HCT116 (cell line): Measurements from ENCODE around the gene BSN. TPM values are rescaled to one million over a fixed set of nuclear protein-coding genes. Genes with fewer than 3 reads are reported as not detected.

Source experiments
- ATAC-seq: fragments of 200-7000 bp; cut with Tn5 transposase; 2 replicates; pipeline ENCODE4 v1.9.1; 2020; ENCODE audit warnings: mild to moderate bottlenecking, moderate library complexity
- BruUV-seq: library from RNA; stranded (reverse); fragments of 400-500 nt; replicated peaks from 2 replicates; lab custom pipeline; 2021; lab: Mats Ljungman, UMichigan
- CTCF ChIA-PET: fragments of 300-600 bp; sonication (Branson Sonifier 250); formaldehyde crosslinking; loops from one replicate; lab custom pipeline; 2021; ENCODE audit warnings: antibody characterized with exemption; lab: Charles Lee
- POLR2A ChIA-PET: fragments of 300-600, 350-600 bp; sonication (Branson Sonifier 250); formaldehyde crosslinking; loops from one replicate; lab custom pipeline; 2021; ENCODE audit warnings: antibody characterized with exemption; lab: Charles Lee
- RAD21 ChIA-PET, 2 experiments: fragments of 300-600 bp; sonication (Branson Sonifier 250); formaldehyde crosslinking; loops; one replicate each; lab custom pipeline; 2023; ENCODE audit warnings: low total read pairs in 2 of 2; ENCODE audit not compliant: uncharacterized antibody in 2 of 2, unreplicated experiment in 2 of 2, low non-redundant PET in 1 of 2; lab: Charles Lee
- DNase-seq: peaks from one replicate; pipeline ENCODE4 v3.0.0-alpha.2; 2010; ENCODE audit warnings: low read depth, low spot score
- H2AFZ ChIP-seq: fragments of 200-600 bp; shearing (Covaris generic), sonication (generic); 2 replicates; pipeline ENCODE4 v1.6.1; 2017; ENCODE audit warnings: low read depth, mixed run types, mixed read lengths, antibody characterized with exemption, low read length; ENCODE audit not compliant: poor library complexity, severe bottlenecking
- H3K27ac ChIP-seq: 2 replicates; pipeline ENCODE4 v1.5.1; 2012; ENCODE audit warnings: low read depth, low read length
- H3K27me3 ChIP-seq: fragments of 200-600 bp; sonication (generic); 2 replicates; pipeline ENCODE4 v1.6.1; 2016; ENCODE audit warnings: mixed run types, low read length, mixed read lengths; ENCODE audit not compliant: insufficient read depth
- H3K36me3 ChIP-seq, 2 experiments: fragments of 200-500 bp in 1 of 2; fragments of 200-600 bp in 1 of 2; sonication (Bioruptor generic) in 1 of 2; sonication (generic) in 1 of 2; 2 replicates each; pipeline versions ENCODE4 v1.5.1 to v1.6.1; 2014 to 2016; ENCODE audit warnings: low read length in 2 of 2, inconsistent platforms in 1 of 2, mixed read lengths in 1 of 2, mixed run types in 1 of 2; ENCODE audit not compliant: insufficient read depth in 2 of 2, control insufficient read depth in 1 of 2
- H3K4me1 ChIP-seq, 2 experiments: fragments of 200-600 bp in 1 of 2; sonication (generic) in 1 of 2; 2 replicates each; pipeline versions ENCODE4 v1.5.1 to v1.6.1; 2012 to 2017; ENCODE audit warnings: low read length in 2 of 2, inconsistent platforms in 1 of 2, mild to moderate bottlenecking in 1 of 2, mixed read lengths in 1 of 2, mixed run types in 1 of 2, moderate library complexity in 1 of 2; ENCODE audit not compliant: insufficient read depth in 2 of 2, control insufficient read depth in 1 of 2
- H3K4me2 ChIP-seq: fragments of 200-600 bp; sonication (generic); 2 replicates; pipeline ENCODE4 v1.6.1; 2017; ENCODE audit warnings: mixed run types, low read length, mixed read lengths
- H3K4me3 ChIP-seq, 2 experiments: fragments of 200-600 bp in 1 of 2; sonication (generic) in 1 of 2; replicated peaks in 1 of 2; 2 replicates each; pipeline ENCODE4 v1.5.1; 2011 to 2016; ENCODE audit warnings: low read length in 2 of 2, control low read depth in 1 of 2, low read depth in 1 of 2, mild to moderate bottlenecking in 1 of 2, mixed read lengths in 1 of 2, mixed run types in 1 of 2
- H3K79me2 ChIP-seq: fragments of 200-600 bp; sonication (generic); 2 replicates; pipeline ENCODE4 v1.6.1; 2017; ENCODE audit warnings: mild to moderate bottlenecking, mixed run types, low read length, moderate library complexity, mixed read lengths; ENCODE audit not compliant: insufficient read depth
- H3K9ac ChIP-seq: fragments of 200-600 bp; sonication (generic); 2 replicates; pipeline ENCODE4 v1.6.1; 2016; ENCODE audit warnings: low read length, mixed read lengths
- H3K9me2 ChIP-seq: fragments of 200-600 bp; sonication (generic), shearing (Covaris generic); 2 replicates; pipeline ENCODE4 v1.6.1; 2017; ENCODE audit warnings: mixed run types, mild to moderate bottlenecking, moderate library complexity; ENCODE audit not compliant: insufficient read depth
- H3K9me3 ChIP-seq, 2 experiments: fragments of 200-500 bp in 1 of 2; fragments of 200-600 bp in 1 of 2; sonication (Bioruptor generic) in 1 of 2; sonication (generic) in 1 of 2; 2 replicates each; pipeline ENCODE4 v1.6.1; 2014 to 2017; ENCODE audit warnings: low read length in 2 of 2, mixed read lengths in 2 of 2, inconsistent platforms in 1 of 2, low read depth in 1 of 2, mild to moderate bottlenecking in 1 of 2, mixed run types in 1 of 2, moderate library complexity in 1 of 2; ENCODE audit not compliant: control insufficient read depth in 1 of 2, insufficient read depth in 1 of 2
- H4K20me1 ChIP-seq: fragments of 200-600 bp; sonication (generic), shearing (Covaris generic); 2 replicates; pipeline ENCODE4 v1.6.1; 2017; ENCODE audit warnings: mixed run types, mild to moderate bottlenecking, moderate library complexity; ENCODE audit not compliant: insufficient read depth
- CBX3 ChIP-seq: IDR thresholded peaks from 2 replicates; pipeline ENCODE4 v1.6.1; 2012; ENCODE audit warnings: low read depth
- CEBPB ChIP-seq: IDR thresholded peaks from 2 replicates; pipeline ENCODE4 v1.6.1; 2012; ENCODE audit warnings: low read depth
- EZH2 ChIP-seq: fragments of 200-600 bp; sonication (generic); IDR thresholded peaks from 2 replicates; pipeline ENCODE4 v1.6.1; 2017; ENCODE audit warnings: antibody characterized with exemption, mixed run types
- JUND ChIP-seq: IDR thresholded peaks from 2 replicates; pipeline ENCODE4 v1.6.1; 2012
- MAX ChIP-seq: IDR thresholded peaks from 2 replicates; pipeline ENCODE4 v1.6.1; 2012
- POLR2A ChIP-seq: IDR thresholded peaks from 2 replicates; pipeline ENCODE4 v1.7.0; 2011; ENCODE audit warnings: borderline replicate concordance; ENCODE audit not compliant: insufficient read depth, insufficient read length; ENCODE audit errors: extremely low read depth
- SIN3A ChIP-seq: IDR thresholded peaks from 2 replicates; pipeline ENCODE4 v1.6.1; 2012; ENCODE audit warnings: low read depth
- SRF ChIP-seq: IDR thresholded peaks from 2 replicates; pipeline ENCODE4 v1.6.1; 2012; ENCODE audit warnings: low read depth
- TCF7L2 ChIP-seq: IDR thresholded peaks from 2 replicates; pipeline ENCODE4 v1.7.0; 2011; ENCODE audit warnings: borderline replicate concordance, inconsistent platforms; ENCODE audit not compliant: insufficient read depth, insufficient read length; ENCODE audit errors: extremely low read depth
- intact Hi-C: fragments of 100-400 bp; cut with micrococcal nuclease; formaldehyde crosslinking; loops from 2 replicates; pipeline ENCODE4 v1.10.0; 2022
- total RNA-seq: library from RNA; stranded (reverse); gene quantifications from one replicate; pipeline ENCODE4 v1.2.1, GENCODE V29; 2021; ENCODE audit not compliant: unreplicated experiment
- TF ChIP-seq, protein P1 (sequence below), 3 experiments: fragments of 200-600 bp in 1 of 3; sonication (generic) in 1 of 3; IDR thresholded peaks in 2 of 3; conservative IDR thresholded peaks in 1 of 3; 2 replicates each; pipeline ENCODE4 v1.5.1; 2012 to 2017; ENCODE audit warnings: low read depth in 2 of 3, low read length in 2 of 3, antibody characterized with exemption in 1 of 3, borderline replicate concordance in 1 of 3, control low read depth in 1 of 3, mild to moderate bottlenecking in 1 of 3, mixed read lengths in 1 of 3, mixed run types in 1 of 3, moderate library complexity in 1 of 3; ENCODE audit not compliant: insufficient read depth in 1 of 3

BSN gene
- total RNA-seq, 1 experiment from 2014 or later = 1.5 TPM

DNA sequence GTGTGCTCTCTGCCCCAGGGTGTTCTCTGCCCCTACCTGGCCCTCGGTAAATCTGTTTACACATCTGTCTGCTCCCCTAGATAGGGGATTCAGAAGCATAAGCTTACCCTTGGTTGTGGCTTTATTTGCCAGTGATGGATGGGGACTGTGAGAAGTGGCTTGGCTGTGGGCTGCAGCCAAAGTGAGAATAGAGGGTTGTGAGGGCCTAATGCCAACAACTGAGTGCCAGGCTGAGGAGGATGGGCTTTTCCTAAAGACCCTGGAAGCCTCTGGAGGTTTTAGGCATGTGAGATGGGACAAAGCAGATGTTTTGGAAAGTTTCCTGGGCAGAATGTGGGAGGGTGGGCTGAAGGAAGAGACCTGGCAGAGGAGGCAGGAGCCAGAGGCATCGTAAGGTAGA is 104.4 kb downstream of the BSN start:
- H3K27ac ChIP-seq = no peak overlapping the region
- BruUV-seq = no TSS peak
- no peak overlapping the region for H2AFZ ChIP-seq
- no peaks in the 10 kb centered on the region for H3K79me2 ChIP-seq
- intact Hi-C loops = no loop called here
- POLR2A ChIA-PET = no interaction called here
- TF ChIP-seq MAX (no peak), SIN3A (no peak), CBX3 (no peak), JUND (no peak), CEBPB (no peak), TCF7L2 (no peak), SRF (no peak), POLR2A (no peak)
- TF ChIP-seq, protein P1, sequence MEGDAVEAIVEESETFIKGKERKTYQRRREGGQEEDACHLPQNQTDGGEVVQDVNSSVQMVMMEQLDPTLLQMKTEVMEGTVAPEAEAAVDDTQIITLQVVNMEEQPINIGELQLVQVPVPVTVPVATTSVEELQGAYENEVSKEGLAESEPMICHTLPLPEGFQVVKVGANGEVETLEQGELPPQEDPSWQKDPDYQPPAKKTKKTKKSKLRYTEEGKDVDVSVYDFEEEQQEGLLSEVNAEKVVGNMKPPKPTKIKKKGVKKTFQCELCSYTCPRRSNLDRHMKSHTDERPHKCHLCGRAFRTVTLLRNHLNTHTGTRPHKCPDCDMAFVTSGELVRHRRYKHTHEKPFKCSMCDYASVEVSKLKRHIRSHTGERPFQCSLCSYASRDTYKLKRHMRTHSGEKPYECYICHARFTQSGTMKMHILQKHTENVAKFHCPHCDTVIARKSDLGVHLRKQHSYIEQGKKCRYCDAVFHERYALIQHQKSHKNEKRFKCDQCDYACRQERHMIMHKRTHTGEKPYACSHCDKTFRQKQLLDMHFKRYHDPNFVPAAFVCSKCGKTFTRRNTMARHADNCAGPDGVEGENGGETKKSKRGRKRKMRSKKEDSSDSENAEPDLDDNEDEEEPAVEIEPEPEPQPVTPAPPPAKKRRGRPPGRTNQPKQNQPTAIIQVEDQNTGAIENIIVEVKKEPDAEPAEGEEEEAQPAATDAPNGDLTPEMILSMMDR (IDR thresholded peaks at IDR 0.05 in 2 of 3, conservative IDR thresholded peaks at IDR 0.05 in 1 of 3; ENCODE audit: borderline replicate concordance in 1 of 3, insufficient read depth in 1 of 3, low read depth in 2 of 3, low read length in 2 of 3) = no peak
- no peak overlapping the region for H3K4me2 ChIP-seq
- H3K9ac ChIP-seq = no peak overlapping the region
- CTCF ChIA-PET = no interaction called here
- no peak overlapping the region for H3K4me3 ChIP-seq
- RAD21 ChIA-PET = no interaction called here
- peaks cover 0 to 6% of the 10 kb centered on the region in 2 experiments; a peak in 1 of 4 replicates for H3K4me1 ChIP-seq
- H3K9me2 ChIP-seq = no peaks in the 10 kb centered on the region
- no peaks in the 10 kb centered on the region for H3K27me3 ChIP-seq
- H3K9me3 ChIP-seq = no peaks in the 10 kb centered on the region
- H3K36me3 ChIP-seq = no peaks in the 10 kb centered on the region
- H4K20me1 ChIP-seq = no peaks in the 10 kb centered on the region
- DNase-seq (no peak), ATAC-seq (no peak)

GRCh38 chr3:49659756-49660155 is 105.5 kb downstream of the BSN start:
- BruUV-seq = no TSS peak
- CTCF ChIA-PET = no interaction called here
- Histone ChIP-seq H3K36me3 (no peaks in the 10 kb centered on the region), H3K27me3 (no peaks in the 10 kb centered on the region), H4K20me1 (no peaks in the 10 kb centered on the region), H3K79me2 (no peaks in the 10 kb centered on the region), H3K9me2 (no peaks in the 10 kb centered on the region), H3K27ac (no peak overlapping the region), H3K4me3 (no peak overlapping the region), H2AFZ (no peak overlapping the region), H3K9me3 (no peaks in the 10 kb centered on the region), H3K4me2 (no peak overlapping the region), H3K4me1 (peaks cover 0 to 6% of the 10 kb centered on the region in 2 experiments; a peak in 1 of 4 replicates), H3K9ac (no peak overlapping the region)
- POLR2A ChIA-PET = no interaction called here
- intact Hi-C loops = no loop called here
- no peak for DNase-seq
- RAD21 ChIA-PET = no interaction called here
- TF ChIP-seq EZH2 = no peak
- TF ChIP-seq, protein P1 (IDR thresholded peaks at IDR 0.05 in 2 of 3, conservative IDR thresholded peaks at IDR 0.05 in 1 of 3; ENCODE audit: borderline replicate concordance in 1 of 3, insufficient read depth in 1 of 3, low read depth in 2 of 3, low read length in 2 of 3) = no peak
- ATAC-seq = no peak
